Esophagus muscularis mucosa (tissue), 2 donors: ENCODE measurements around the gene GLIS1.

ENCODE experiments used
- EP300 ChIP-seq: sonication (generic); formaldehyde crosslinking; IDR thresholded peaks from one replicate; pipeline ENCODE4 v1.6.1; 2017; ENCODE audit warnings: antibody characterized with exemption
- POLR2A ChIP-seq: fragments of 450-650 bp; IDR thresholded peaks from one replicate; pipeline ENCODE4 v1.6.1; 2017; ENCODE audit warnings: antibody characterized with exemption, moderate library complexity, mild to moderate bottlenecking, low read depth

GRCh38 chr1:53532912-53533311 is 206.1 kb downstream of the GLIS1 start:
- TF ChIP-seq POLR2A: no peak
- TF ChIP-seq EP300: no peak
